ENCODE measurements around the gene CLDN24.

CLDN24 gene

GRCh38 chr4:183322326-183322725 is at the start of gene CLDN24:
TSS of gene CLDN24 (minus strand) at chr4:183322426. CDS start at chr4:183322426, 0 bp downstream.
- DNase-seq (ENCODE audit: low read depth in 3 of 3) = no peak

GRCh38 chr4:183370786-183371185 is 48.6 kb upstream of the CLDN24 start:
- no peak for DNase-seq (ENCODE audit: low read depth in 3 of 3)

- no peak for DNase-seq (ENCODE audit: low read depth in 3 of 3)
Measured at GRCh38 chr4:183369073-183369472, 46.8 kb upstream of the CLDN24 start.

GRCh38 chr4:183366206-183366835 is 44.1 kb upstream of the CLDN24 start:
- no peak for DNase-seq (ENCODE audit: low read depth in 3 of 3)

GRCh38 chr4:183364025-183364424 is 41.8 kb upstream of the CLDN24 start:
- DNase-seq (ENCODE audit: low read depth in 3 of 3) = no peak

GRCh38 chr4:183362916-183363542 is 40.8 kb upstream of the CLDN24 start:
- DNase-seq (ENCODE audit: low read depth in 3 of 3) = no peak

GRCh38 chr4:183362036-183362435 is 39.8 kb upstream of the CLDN24 start:
- no peak for DNase-seq (ENCODE audit: low read depth in 3 of 3)

- DNase-seq (ENCODE audit: low read depth in 3 of 3) = no peak
Measured at GRCh38 chr4:183360161-183360919, 38.1 kb upstream of the CLDN24 start.

- DNase-seq (ENCODE audit: low read depth in 3 of 3) = no peak
Measured at GRCh38 chr4:183358215-183358755, 36.1 kb upstream of the CLDN24 start.

GRCh38 chr4:183356931-183357675 is 34.9 kb upstream of the CLDN24 start:
- DNase-seq (ENCODE audit: low read depth in 3 of 3) = no peak

- no peak for DNase-seq (ENCODE audit: low read depth in 3 of 3)
Measured at GRCh38 chr4:183356173-183356830, 34.1 kb upstream of the CLDN24 start.

- DNase-seq (ENCODE audit: low read depth in 3 of 3) = no peak
Measured at GRCh38 chr4:183355405-183355804, 33.2 kb upstream of the CLDN24 start.

GRCh38 chr4:183354219-183354618 is 32.0 kb upstream of the CLDN24 start:
- no peak for DNase-seq (ENCODE audit: low read depth in 3 of 3)

- DNase-seq (ENCODE audit: low read depth in 3 of 3) = no peak
Measured at GRCh38 chr4:183353557-183353956, 31.3 kb upstream of the CLDN24 start.

- DNase-seq (ENCODE audit: low read depth in 3 of 3) = no peak
Measured at GRCh38 chr4:183352546-183352945, 30.3 kb upstream of the CLDN24 start.

- no peak for DNase-seq (ENCODE audit: low read depth in 3 of 3)
Measured at GRCh38 chr4:183350317-183351071, 28.3 kb upstream of the CLDN24 start.

GRCh38 chr4:183349673-183350072 is 27.4 kb upstream of the CLDN24 start:
- no peak for DNase-seq (ENCODE audit: low read depth in 3 of 3)

- DNase-seq (ENCODE audit: low read depth in 3 of 3) = no peak
Measured at GRCh38 chr4:183348706-183349659, 26.8 kb upstream of the CLDN24 start.

- no peak for DNase-seq (ENCODE audit: low read depth in 3 of 3)
Measured at GRCh38 chr4:183348136-183348535, 25.9 kb upstream of the CLDN24 start.
